CMK (cell line): Measurements from ENCODE around the gene EMC6.

Source experiments
- DNase-seq: peaks from one replicate; pipeline ENCODE4 v3.0.0-alpha.2; 2010; ENCODE audit warnings: low read depth

EMC6 gene

DNA sequence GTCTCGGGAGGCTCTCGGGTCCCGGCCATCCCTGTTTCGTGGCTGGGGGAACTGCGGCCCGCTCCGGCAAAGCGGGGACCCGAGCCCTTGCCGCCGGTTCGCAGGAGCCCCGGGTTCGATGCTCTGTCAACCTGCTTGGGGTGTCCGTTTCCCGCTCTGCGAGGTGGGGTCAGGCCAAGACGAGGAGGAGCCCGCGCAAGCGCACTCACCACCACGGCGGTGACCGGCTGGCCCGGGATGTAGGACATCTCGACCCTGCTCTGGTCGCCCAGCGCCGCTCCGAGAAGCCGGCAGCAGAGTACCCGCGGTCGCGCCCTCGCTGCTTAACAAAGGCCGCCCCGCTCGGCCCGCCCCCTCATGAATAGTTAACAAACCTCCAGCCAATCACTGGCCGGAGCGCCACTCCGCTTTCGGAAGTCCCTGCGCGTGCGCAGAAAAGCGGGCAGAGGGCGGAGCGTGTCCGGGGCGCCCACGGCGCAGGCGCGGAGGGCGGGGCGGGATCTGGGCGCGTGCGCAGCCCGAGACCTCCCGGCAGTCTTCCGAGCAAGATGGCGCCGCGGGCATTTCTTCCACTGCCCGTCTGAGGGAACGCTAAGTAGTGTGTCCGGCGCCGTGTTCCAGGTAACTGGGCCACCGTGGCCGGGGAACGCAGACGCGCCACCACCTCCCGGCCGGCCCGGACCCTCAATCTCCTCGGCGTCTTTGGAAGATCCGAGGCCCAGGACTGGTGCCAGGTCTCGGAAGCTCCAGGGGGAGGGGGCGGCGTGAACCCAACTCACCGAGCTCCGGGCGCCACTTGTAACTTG, at the start of gene EMC6, which contains the start of gene TAX1BP3:
Gene EMC6, plus strand, starts transcription at position 534 of the 806 bp plus-strand sequence. CDS start 335 bp downstream, outside the sequence.
Gene TAX1BP3, minus strand, starts transcription at position 300 of the 806 bp plus-strand sequence. Its CDS starts 52 bp downstream, at position 248.
- DNase-seq, result peak; percentile 79

- no peak for DNase-seq
These were observed 47.4 kb upstream of the EMC6 start for GRCh38 chr17:3621146-3621720.

GRCh38 chr17:3622977-3623594, 45.5 kb upstream of the EMC6 start:
- DNase-seq, result no peak

DNA sequence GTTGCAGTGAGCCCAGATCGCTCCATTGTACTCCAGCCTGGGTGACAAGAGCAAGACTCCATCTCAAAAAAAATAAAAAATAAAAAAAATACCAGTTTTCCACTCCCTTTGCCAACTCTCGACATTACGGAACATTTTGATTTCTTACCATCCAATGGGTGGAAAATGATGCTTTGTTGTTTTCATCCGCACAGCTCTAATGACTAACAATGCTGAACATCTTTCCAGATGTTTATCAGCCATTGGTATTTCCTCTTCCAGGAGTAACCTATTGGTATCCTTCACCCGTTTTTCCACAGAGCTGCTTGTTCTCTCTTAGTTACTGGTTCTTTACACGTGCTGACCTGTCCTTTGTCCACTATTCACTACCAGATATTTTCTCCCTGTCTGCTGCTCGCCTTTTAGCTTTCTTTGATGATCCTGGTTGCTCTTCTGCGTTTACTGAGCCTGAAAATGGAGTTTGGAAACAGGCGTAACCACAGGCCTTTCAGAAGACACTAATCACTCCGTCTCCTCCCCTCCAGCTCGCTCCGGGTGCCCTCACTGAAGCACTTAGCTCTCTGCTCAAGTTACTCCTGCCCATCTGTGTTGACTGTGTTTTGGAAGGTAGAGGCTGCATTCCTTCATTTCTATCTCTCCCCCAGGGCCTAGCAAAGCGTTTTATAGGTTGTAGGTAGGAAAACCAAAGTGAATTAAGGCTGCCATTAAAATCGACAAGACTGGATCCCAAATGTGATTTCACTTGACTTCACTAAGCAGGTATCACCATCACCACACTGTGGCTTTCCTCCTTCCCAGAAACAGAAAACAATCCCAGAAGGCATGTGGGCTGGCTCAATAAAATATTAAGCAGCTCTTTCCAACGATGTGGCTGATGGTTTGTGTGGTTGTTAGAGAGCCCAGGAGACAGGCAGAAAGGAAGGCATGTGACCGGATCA, 41.5 kb upstream of the EMC6 start:
- DNase-seq, result no peak

GRCh38 chr17:3627769-3628167, 40.8 kb upstream of the EMC6 start:
- no peak for DNase-seq

DNA sequence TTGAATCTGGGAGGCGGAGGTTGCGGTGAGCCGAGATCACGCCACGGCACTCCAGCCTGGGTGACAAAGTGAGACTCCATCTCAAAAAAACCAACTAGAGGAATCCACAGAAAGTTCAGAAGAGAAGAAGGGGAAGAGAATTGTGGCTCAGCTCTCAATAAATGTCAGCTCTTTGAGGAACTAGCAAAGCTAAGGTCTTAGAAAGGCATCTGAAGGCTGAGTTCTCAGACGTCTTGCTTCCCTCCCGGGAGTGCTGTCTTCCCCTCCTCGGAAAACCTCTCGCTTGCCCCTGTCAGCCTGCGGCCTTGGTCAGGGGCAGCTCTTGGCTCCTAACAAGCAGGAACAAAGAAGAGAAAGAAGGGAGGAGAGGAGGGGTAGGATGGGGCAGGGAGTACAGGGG, 37.8 kb upstream of the EMC6 start:
- no peak for DNase-seq

GRCh38 chr17:3632287-3632686, 36.3 kb upstream of the EMC6 start:
- DNase-seq, result no peak

DNA sequence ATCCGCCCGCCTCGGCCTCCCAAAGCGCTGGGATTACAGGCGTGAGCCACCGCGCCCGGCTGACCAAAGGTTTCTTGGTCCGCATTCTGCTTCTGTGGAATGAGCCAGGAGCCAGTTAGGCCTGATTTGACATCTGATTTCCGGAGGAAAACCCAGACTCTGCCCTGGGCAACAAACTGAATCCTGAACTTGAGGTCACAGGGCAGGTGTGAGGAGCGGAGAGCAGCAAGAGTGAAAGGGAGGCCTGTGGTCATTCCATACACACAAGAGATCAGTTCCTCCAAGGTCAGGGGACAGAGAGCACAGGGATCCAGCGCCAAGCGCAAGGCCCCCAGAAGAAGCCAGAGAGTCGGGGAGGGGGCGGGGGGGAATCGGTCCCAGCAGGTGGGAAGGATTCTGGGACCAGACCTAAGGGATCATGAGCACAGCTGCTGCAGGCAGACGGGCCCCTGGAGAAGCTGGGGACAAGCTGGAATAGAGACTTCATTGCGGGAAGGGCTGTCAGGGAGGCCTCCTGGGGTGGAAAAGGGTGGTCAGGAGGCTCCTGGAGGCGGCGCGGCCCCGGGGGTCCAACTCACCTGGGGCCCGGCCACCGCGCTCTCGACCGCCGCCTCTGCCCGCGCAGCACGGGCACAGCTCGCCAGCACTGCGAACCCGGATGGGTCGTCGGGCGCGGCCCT, 33.0 kb upstream of the EMC6 start:
- no peak for DNase-seq

GRCh38 chr17:3636154-3636907, 32.3 kb upstream of the EMC6 start, which contains the start of the genes CTNS and SHPK:
CTNS (plus strand) TSS chr17:3636760; CDS start chr17:3640207, 3,447 bp downstream.
SHPK (minus strand) TSS chr17:3636250; CDS start chr17:3636219, 31 bp downstream.
- peak; percentile 59 for DNase-seq

DNA sequence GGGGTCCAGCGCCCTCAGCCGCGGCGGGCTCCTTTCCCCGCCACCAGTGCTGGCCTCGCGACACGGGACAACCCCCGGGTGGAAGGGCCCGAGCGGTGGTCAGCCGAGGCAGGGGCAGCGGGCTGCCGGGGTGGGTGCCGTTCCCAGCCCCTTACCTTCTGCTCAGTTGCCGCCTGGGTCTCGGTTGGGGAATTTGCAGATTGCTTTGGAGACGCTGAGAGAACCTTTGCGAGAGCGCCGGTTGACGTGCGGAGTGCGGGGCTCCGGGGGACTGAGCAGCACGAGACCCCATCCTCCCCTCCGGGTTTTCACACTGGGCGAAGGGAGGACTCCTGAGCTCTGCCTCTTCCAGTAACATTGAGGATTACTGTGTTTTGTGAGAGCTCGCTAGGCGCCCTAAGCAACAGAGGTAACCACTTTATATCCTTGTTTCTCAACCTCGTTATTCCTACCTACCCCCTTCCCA, 31.7 kb upstream of the EMC6 start:
- DNase-seq, result no peak

- DNase-seq, result no peak
These were observed 28.5 kb upstream of the EMC6 start for GRCh38 chr17:3639981-3640596.

GRCh38 chr17:3641014-3641413, 27.6 kb upstream of the EMC6 start:
- DNase-seq, result no peak

- DNase-seq, result no peak
These were observed 26.7 kb upstream of the EMC6 start for GRCh38 chr17:3641717-3642486.

- DNase-seq, result no peak
These were observed 24.7 kb upstream of the EMC6 start for GRCh38 chr17:3643889-3644349.

- DNase-seq, result no peak
These were observed 23.3 kb upstream of the EMC6 start for GRCh38 chr17:3645310-3645709.

DNA sequence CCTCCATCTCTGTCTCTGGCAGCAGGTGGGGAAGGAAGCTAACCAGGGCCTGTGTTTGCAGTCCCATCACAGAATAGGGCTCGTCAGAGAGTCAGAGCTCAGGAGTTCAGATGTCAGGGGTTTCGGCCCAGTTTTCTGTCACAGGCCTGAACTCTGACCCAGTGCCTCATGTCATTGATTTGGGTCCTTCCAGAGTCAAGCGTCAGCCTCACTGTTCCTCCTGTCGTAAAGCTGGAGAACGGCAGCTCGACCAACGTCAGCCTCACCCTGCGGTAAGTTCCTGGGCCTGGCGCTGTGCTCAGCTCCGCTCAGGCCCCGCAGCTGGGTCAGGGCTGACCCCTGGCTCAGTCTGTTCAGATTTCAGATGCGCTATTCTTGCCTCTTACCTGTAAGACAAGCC, 21.4 kb upstream of the EMC6 start:
- no peak for DNase-seq

DNA sequence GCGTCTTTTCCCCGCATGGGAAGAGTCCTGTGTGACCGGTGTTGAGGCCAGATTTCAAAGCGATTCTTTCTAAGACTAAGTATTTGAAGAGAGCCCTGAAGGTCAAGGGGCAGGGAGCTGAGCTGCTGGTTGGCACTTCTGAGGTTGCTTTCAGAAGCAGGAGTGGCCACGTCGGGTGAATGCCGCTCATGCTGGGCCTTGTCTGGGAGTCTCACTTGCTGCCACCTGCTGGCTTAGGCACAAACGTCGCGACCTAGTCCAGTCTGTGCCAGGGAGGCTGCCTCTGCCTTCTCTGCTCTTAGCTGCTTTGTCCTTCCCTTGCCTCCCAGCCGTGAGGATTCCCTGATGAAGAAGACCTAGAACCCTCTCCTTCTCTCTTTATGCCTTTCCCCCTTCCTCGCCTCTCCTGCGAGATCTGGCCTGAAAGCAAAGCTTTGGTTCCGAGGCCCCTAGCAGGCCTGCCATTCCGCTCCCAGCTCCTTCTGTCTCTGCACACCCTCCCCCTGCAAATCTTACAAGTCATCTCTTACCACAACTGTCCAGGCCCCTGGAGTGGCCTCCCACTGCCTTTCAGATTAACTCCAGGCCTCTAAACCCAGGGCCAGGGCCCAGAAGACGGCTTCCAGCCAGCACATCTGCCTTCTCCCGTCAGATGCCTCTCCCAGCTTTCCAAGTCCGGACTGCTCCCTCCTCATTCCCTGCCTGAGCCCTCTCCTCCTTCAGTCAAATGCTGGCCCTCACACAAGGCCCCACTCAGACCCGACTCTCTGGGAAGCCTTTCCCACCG, 20.6 kb upstream of the EMC6 start:
- DNase-seq, result no peak

DNA sequence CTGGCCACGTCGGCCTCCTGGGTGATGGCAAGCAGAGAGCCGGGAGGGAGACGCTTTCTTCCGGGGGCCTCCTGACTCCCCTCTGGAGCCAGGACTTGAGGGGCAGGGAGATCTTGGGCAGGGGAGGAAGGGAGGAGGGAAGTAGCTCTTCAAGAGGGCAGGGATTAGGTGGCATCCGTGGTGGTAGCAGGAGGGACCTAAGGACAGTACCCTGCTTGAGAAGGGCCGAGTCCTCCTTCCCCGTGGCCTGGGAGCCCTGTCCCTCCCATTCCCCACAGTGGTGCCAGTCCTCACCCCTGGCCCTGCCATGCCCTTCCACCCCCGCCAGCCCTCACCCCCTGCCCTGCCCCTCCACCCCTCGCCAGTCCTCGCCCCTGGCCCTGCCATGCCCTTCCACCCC, 12.8 kb upstream of the EMC6 start:
- DNase-seq, result no peak
